Measurements from ENCODE around the gene GNB5. TPM values are rescaled to one million over a fixed set of nuclear protein-coding genes. Genes with fewer than 3 reads are reported as not detected.
A peak's percentile ranks its signal among the peaks of the same experiment; 100 is the strongest.

Gene GNB5
- total RNA-seq, 1 experiment from 2014 or later, result 58.7 TPM

GRCh38 chr15:52180851-52181450 is 10.2 kb downstream of the GNB5 start:
- POLR2A ChIA-PET, result no interaction called here
- no peak overlapping the region for H3K4me3 ChIP-seq (ENCODE audit: low read depth in 2 of 2, low read length in 2 of 2)

DNA sequence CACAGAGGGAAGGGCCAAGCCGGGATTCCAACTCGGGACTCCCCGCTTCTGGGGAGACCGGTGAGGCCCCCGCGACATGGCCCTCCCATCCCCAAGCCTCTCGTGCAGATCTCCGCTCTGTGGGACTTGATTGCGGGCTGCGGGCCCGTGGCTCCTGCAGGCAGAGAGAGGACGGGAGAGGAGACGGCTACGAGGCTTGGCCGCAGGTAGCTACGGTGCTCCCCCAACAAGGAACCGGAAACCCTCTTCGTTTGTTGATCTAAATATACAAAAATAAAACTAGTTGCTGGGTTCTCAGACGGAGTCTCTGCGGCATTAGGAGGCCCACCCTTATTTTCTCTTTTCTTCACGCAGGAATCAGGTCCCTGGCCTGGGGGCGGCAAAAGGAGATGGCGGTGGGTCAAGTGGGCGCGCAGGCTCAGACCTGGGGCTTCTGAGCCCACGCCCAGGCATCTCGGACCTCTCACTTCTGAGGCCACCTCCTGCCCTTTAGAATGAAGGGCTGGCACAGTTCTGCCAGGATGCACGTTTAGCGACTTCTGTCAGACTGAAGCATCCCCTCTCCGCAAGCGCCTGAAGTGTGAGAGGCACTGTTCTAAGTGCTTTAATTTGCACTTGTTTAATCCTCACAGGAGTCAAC is 10.9 kb downstream of the GNB5 start:
- ATAC-seq (peak; percentile 13), DNase-seq (ENCODE audit: low read depth, low spot score) (no peak)
- Histone ChIP-seq H3K9me3 (ENCODE audit: control insufficient read depth, insufficient read depth, low read depth, low read length) (no peaks in the 10 kb centered on the region), H3K4me3 (ENCODE audit: low read depth in 2 of 2, low read length in 2 of 2) (peak overlapping the region; percentile 74 to 97), H3K4me1 (ENCODE audit: control insufficient read depth, insufficient read depth, low read length) (peaks cover 8% of the 10 kb centered on the region), H3K27ac (ENCODE audit: low read length) (peak overlapping the region; percentile 60), H3K36me3 (ENCODE audit: control insufficient read depth, insufficient read depth, low read length) (no peaks in the 10 kb centered on the region), H3K27me3 (ENCODE audit: control insufficient read depth, insufficient read depth, low read length) (no peaks in the 10 kb centered on the region)
- CTCF ChIA-PET, result no interaction called here
- TSS peak; percentile 56 for BruUV-seq (replicated peaks)
- in situ Hi-C loops (cut with HindIII; ENCODE audit: low pct_unique_long_range_greater_than_20kb, low sequenced_read_pairs) (no loop called here), intact Hi-C loops (cut with micrococcal nuclease; ENCODE audit: unreplicated experiment) (no loop called here)
- POLR2A ChIA-PET, result interaction anchor here (0.7 kb wide), 1 partner anchor 77 kb away, joined by 3 read pairs; no protein-coding TSS in a partner anchor
- TF ChIP-seq, protein P1, sequence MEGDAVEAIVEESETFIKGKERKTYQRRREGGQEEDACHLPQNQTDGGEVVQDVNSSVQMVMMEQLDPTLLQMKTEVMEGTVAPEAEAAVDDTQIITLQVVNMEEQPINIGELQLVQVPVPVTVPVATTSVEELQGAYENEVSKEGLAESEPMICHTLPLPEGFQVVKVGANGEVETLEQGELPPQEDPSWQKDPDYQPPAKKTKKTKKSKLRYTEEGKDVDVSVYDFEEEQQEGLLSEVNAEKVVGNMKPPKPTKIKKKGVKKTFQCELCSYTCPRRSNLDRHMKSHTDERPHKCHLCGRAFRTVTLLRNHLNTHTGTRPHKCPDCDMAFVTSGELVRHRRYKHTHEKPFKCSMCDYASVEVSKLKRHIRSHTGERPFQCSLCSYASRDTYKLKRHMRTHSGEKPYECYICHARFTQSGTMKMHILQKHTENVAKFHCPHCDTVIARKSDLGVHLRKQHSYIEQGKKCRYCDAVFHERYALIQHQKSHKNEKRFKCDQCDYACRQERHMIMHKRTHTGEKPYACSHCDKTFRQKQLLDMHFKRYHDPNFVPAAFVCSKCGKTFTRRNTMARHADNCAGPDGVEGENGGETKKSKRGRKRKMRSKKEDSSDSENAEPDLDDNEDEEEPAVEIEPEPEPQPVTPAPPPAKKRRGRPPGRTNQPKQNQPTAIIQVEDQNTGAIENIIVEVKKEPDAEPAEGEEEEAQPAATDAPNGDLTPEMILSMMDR (IDR thresholded peaks at IDR 0.05), result no peak
- TF ChIP-seq POLR2AphosphoS5 (IDR thresholded peaks at IDR 0.05; ENCODE audit: low read depth, low read length), result no peak
- TF ChIP-seq, protein P2, sequence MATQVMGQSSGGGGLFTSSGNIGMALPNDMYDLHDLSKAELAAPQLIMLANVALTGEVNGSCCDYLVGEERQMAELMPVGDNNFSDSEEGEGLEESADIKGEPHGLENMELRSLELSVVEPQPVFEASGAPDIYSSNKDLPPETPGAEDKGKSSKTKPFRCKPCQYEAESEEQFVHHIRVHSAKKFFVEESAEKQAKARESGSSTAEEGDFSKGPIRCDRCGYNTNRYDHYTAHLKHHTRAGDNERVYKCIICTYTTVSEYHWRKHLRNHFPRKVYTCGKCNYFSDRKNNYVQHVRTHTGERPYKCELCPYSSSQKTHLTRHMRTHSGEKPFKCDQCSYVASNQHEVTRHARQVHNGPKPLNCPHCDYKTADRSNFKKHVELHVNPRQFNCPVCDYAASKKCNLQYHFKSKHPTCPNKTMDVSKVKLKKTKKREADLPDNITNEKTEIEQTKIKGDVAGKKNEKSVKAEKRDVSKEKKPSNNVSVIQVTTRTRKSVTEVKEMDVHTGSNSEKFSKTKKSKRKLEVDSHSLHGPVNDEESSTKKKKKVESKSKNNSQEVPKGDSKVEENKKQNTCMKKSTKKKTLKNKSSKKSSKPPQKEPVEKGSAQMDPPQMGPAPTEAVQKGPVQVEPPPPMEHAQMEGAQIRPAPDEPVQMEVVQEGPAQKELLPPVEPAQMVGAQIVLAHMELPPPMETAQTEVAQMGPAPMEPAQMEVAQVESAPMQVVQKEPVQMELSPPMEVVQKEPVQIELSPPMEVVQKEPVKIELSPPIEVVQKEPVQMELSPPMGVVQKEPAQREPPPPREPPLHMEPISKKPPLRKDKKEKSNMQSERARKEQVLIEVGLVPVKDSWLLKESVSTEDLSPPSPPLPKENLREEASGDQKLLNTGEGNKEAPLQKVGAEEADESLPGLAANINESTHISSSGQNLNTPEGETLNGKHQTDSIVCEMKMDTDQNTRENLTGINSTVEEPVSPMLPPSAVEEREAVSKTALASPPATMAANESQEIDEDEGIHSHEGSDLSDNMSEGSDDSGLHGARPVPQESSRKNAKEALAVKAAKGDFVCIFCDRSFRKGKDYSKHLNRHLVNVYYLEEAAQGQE (IDR thresholded peaks at IDR 0.05; ENCODE audit: insufficient read depth in 1 of 2, low read depth in 2 of 2, low read length in 1 of 2), result no peak
- TF ChIP-seq SIN3A (IDR thresholded peaks at IDR 0.05; ENCODE audit: borderline replicate concordance, insufficient read depth, low read depth, low read length), result no peak
- TF ChIP-seq TCF7L2 (IDR thresholded peaks at IDR 0.05; ENCODE audit: low read depth, low read length), result no peak

More at GRCh38 chr15:52180851-52181450, 10.2 kb downstream of the GNB5 start:
- Histone ChIP-seq H3K27ac (ENCODE audit: low read length) (no peak overlapping the region), H3K4me1 (ENCODE audit: control insufficient read depth, insufficient read depth, low read length) (peaks cover 8% of the 10 kb centered on the region), H3K36me3 (ENCODE audit: control insufficient read depth, insufficient read depth, low read length) (no peaks in the 10 kb centered on the region), H3K27me3 (ENCODE audit: control insufficient read depth, insufficient read depth, low read length) (no peaks in the 10 kb centered on the region), H3K9me3 (ENCODE audit: control insufficient read depth, insufficient read depth, low read depth, low read length) (no peaks in the 10 kb centered on the region)
- intact Hi-C loops (cut with micrococcal nuclease; ENCODE audit: unreplicated experiment), result no loop called here
- TF ChIP-seq POLR2AphosphoS5 (IDR thresholded peaks at IDR 0.05; ENCODE audit: low read depth, low read length) (no peak), TCF7L2 (IDR thresholded peaks at IDR 0.05; ENCODE audit: low read depth, low read length) (no peak), SIN3A (IDR thresholded peaks at IDR 0.05; ENCODE audit: borderline replicate concordance, insufficient read depth, low read depth, low read length) (no peak)
- TF ChIP-seq, protein P1 (IDR thresholded peaks at IDR 0.05), result no peak
- TF ChIP-seq, protein P2 (IDR thresholded peaks at IDR 0.05; ENCODE audit: insufficient read depth in 1 of 2, low read depth in 2 of 2, low read length in 1 of 2), result no peak
- ATAC-seq, result no peak
- in situ Hi-C loops (cut with HindIII; ENCODE audit: low pct_unique_long_range_greater_than_20kb, low sequenced_read_pairs), result no loop called here
- CTCF ChIA-PET, result no interaction called here
- BruUV-seq (replicated peaks), result no TSS peak
- DNase-seq (ENCODE audit: low read depth, low spot score), result no peak

Data from Panc1 (cell line).